ENCODE measurements around the gene VWA5A. TPM values are rescaled to one million over a fixed set of nuclear protein-coding genes. Genes with fewer than 3 reads are reported as not detected.

VWA5A gene
- total RNA-seq, 2 donors from 2014 or later = 32.8 to 44.4 TPM

GRCh38 chr11:124094731-124095130 is 20.5 kb upstream of the VWA5A start:
- Histone ChIP-seq H3K36me3 (no peaks in the 10 kb centered on the region), H3K9me3 (no peaks in the 10 kb centered on the region), H3K4me3 (no peak overlapping the region), H3K4me1 (ENCODE audit: control insufficient read depth in 1 of 2, low read depth in 2 of 2) (no peaks in the 10 kb centered on the region), H3K27me3 (replicated peaks; ENCODE audit: insufficient read depth) (no peaks in the 10 kb centered on the region), H3K27ac (no peak overlapping the region)
- DNase-seq (ENCODE audit: low spot score) (no peak), ATAC-seq (ENCODE audit: insufficient number of reproducible peaks, low FRiP score, low read depth) (no peak)
- TF ChIP-seq CTCF (IDR thresholded peaks at IDR 0.05) = no peak

- Histone ChIP-seq H3K27ac (no peak overlapping the region), H3K4me1 (ENCODE audit: control insufficient read depth in 1 of 2, low read depth in 2 of 2) (no peaks in the 10 kb centered on the region), H3K9me3 (no peaks in the 10 kb centered on the region), H3K4me3 (no peak overlapping the region), H3K27me3 (replicated peaks; ENCODE audit: insufficient read depth) (no peaks in the 10 kb centered on the region), H3K36me3 (no peaks in the 10 kb centered on the region)
- no peak for TF ChIP-seq CTCF (IDR thresholded peaks at IDR 0.05)
- DNase-seq (ENCODE audit: low spot score) (no peak), ATAC-seq (ENCODE audit: insufficient number of reproducible peaks, low FRiP score, low read depth) (no peak)
Measured at GRCh38 chr11:124096364-124096763, 18.9 kb upstream of the VWA5A start.

GRCh38 chr11:124098141-124098540 is 17.1 kb upstream of the VWA5A start:
- Histone ChIP-seq H3K27me3 (replicated peaks; ENCODE audit: insufficient read depth) (no peaks in the 10 kb centered on the region), H3K36me3 (no peaks in the 10 kb centered on the region), H3K4me3 (no peak overlapping the region), H3K4me1 (ENCODE audit: control insufficient read depth in 1 of 2, low read depth in 2 of 2) (no peaks in the 10 kb centered on the region), H3K27ac (no peak overlapping the region), H3K9me3 (no peaks in the 10 kb centered on the region)
- ATAC-seq (ENCODE audit: insufficient number of reproducible peaks, low FRiP score, low read depth) = no peak
- no peak for DNase-seq (ENCODE audit: low spot score)
- TF ChIP-seq CTCF (IDR thresholded peaks at IDR 0.05) = no peak

GRCh38 chr11:124101737-124102136 is 13.5 kb upstream of the VWA5A start:
- no peaks in the 10 kb centered on the region for H3K4me1 ChIP-seq (ENCODE audit: control insufficient read depth in 1 of 2, low read depth in 2 of 2)
- no peaks in the 10 kb centered on the region for H3K27me3 ChIP-seq (replicated peaks; ENCODE audit: insufficient read depth)
- ATAC-seq (ENCODE audit: insufficient number of reproducible peaks, low FRiP score, low read depth) (no peak), DNase-seq (ENCODE audit: low spot score) (no peak)
- H3K9me3 ChIP-seq = no peaks in the 10 kb centered on the region
- no peak for TF ChIP-seq CTCF (IDR thresholded peaks at IDR 0.05)
- H3K4me3 ChIP-seq = no peak overlapping the region
- H3K27ac ChIP-seq = no peak overlapping the region
- no peaks in the 10 kb centered on the region for H3K36me3 ChIP-seq

- Histone ChIP-seq H3K27me3 (replicated peaks; ENCODE audit: insufficient read depth) (no peaks in the 10 kb centered on the region), H3K9me3 (no peaks in the 10 kb centered on the region), H3K4me1 (ENCODE audit: control insufficient read depth in 1 of 2, low read depth in 2 of 2) (no peaks in the 10 kb centered on the region), H3K27ac (no peak overlapping the region), H3K36me3 (no peaks in the 10 kb centered on the region), H3K4me3 (no peak overlapping the region)
- peak; percentile 26 for TF ChIP-seq CTCF (IDR thresholded peaks at IDR 0.05)
- no peak for DNase-seq (ENCODE audit: low spot score)
- ATAC-seq (ENCODE audit: insufficient number of reproducible peaks, low FRiP score, low read depth) = peak; percentile 36
Measured at GRCh38 chr11:124108156-124108555, 7.1 kb upstream of the VWA5A start.
